ENCODE measurements around the gene MGAM2.

GRCh38 chr7:142130267-142130666 is 18.7 kb downstream of the MGAM2 start:
- no peak for TF ChIP-seq KDM1A (CRISPR knock-in tag; IDR thresholded peaks at IDR 0.05)
- no peak for TF ChIP-seq CTCF (CRISPR knock-in tag; IDR thresholded peaks at IDR 0.05)
- TF ChIP-seq REST (IDR thresholded peaks at IDR 0.05; ENCODE audit: borderline replicate concordance in 1 of 2, low read depth in 1 of 2, low read length in 2 of 2), result no peak
- TF ChIP-seq ZNF383 (CRISPR knock-in tag; IDR thresholded peaks at IDR 0.05; ENCODE audit: borderline replicate concordance), result no peak
- TF ChIP-seq ZNF629 (CRISPR knock-in tag; conservative IDR thresholded peaks at IDR 0.05), result no peak
- no peak for TF ChIP-seq RNF219 (CRISPR knock-in tag; IDR thresholded peaks at IDR 0.05)
- no peak for TF ChIP-seq ZSCAN29 (CRISPR knock-in tag; conservative IDR thresholded peaks at IDR 0.05)
- no peak for TF ChIP-seq RXRA (CRISPR knock-in tag; IDR thresholded peaks at IDR 0.05)
- no peak for TF ChIP-seq ZNF30 (CRISPR knock-in tag; IDR thresholded peaks at IDR 0.05)
- TF ChIP-seq FOXK2 (IDR thresholded peaks at IDR 0.05), result no peak
- no peak for TF ChIP-seq ZNF232 (CRISPR knock-in tag; IDR thresholded peaks at IDR 0.05; ENCODE audit: borderline replicate concordance)
- TF ChIP-seq ZNF121 (CRISPR knock-in tag; IDR thresholded peaks at IDR 0.05), result no peak
- no peak for TF ChIP-seq CERS6 (CRISPR knock-in tag; IDR thresholded peaks at IDR 0.05)
